SK-N-SH (cell line): ENCODE results near the gene ZNF462. TPM values are rescaled to one million over a fixed set of nuclear protein-coding genes. Genes with fewer than 3 reads are reported as not detected.

Source experiments
- CTCF ChIA-PET: fragments of 300-600, 350-600 bp; formaldehyde crosslinking; extraction: SDS; loops from one replicate; lab custom pipeline; 2021; lab: Yijun Ruan, JAX
- POLR2A ChIA-PET: fragments of 350-600 bp; sonication (Branson Sonifier 250); formaldehyde crosslinking; extraction: SDS; loops from one replicate; lab custom pipeline; 2020; ENCODE audit warnings: antibody characterized with exemption, inconsistent platforms; lab: Yijun Ruan, JAX
- DNase-seq: peaks from one replicate; pipeline ENCODE4 v3.0.0; 2012
- H2AFZ ChIP-seq: fragments of 200-600 bp; sonication (generic); 2 replicates; pipeline ENCODE4 v1.8.1; 2016; ENCODE audit warnings: antibody characterized with exemption, mild to moderate bottlenecking, low read depth
- H3F3A ChIP-seq: fragments of 200-600 bp; sonication (generic); replicated peaks from 2 replicates; pipeline ENCODE3; 2016; ENCODE audit warnings: antibody characterized with exemption, mild to moderate bottlenecking; ENCODE audit not compliant: insufficient read depth
- H3K27ac ChIP-seq, 2 experiments: fragments of 200-500 bp in 1 of 2; fragments of 200-600 bp in 1 of 2; sonication (Bioruptor generic) in 1 of 2; sonication (generic), shearing (Covaris generic) in 1 of 2; 2 replicates each; pipeline versions ENCODE4 v1.5.1 to v1.6.1; 2014 to 2016; ENCODE audit warnings: low read depth in 2 of 2, inconsistent platforms in 1 of 2, low read length in 1 of 2, mild to moderate bottlenecking in 1 of 2, mixed read lengths in 1 of 2
- H3K27me3 ChIP-seq: fragments of 200-600 bp; sonication (generic), shearing (Covaris generic); 2 replicates; pipeline ENCODE4 v1.6.1; 2016; ENCODE audit warnings: mixed run types; ENCODE audit not compliant: insufficient read depth
- H3K36me3 ChIP-seq, 2 experiments: fragments of 200-500 bp in 1 of 2; fragments of 200-600 bp in 1 of 2; sonication (Bioruptor generic) in 1 of 2; sonication (generic) in 1 of 2; replicated peaks in 1 of 2; 2 replicates each; pipeline versions ENCODE3 to v1.5.1; 2014 to 2016; ENCODE audit warnings: low read length in 1 of 2, mild to moderate bottlenecking in 1 of 2; ENCODE audit not compliant: insufficient read depth in 2 of 2, control insufficient read depth in 1 of 2
- H3K4me1 ChIP-seq, 2 experiments: fragments of 200-500 bp in 1 of 2; fragments of 200-600 bp in 1 of 2; sonication (Bioruptor generic) in 1 of 2; sonication (generic), shearing (Covaris generic) in 1 of 2; 2 replicates each; pipeline versions ENCODE4 v1.5.1 to v1.6.1; 2014 to 2016; ENCODE audit warnings: low read depth in 1 of 2, low read length in 1 of 2, mixed run types in 1 of 2; ENCODE audit not compliant: insufficient read depth in 2 of 2, control insufficient read depth in 1 of 2
- H3K4me2 ChIP-seq: fragments of 200-600 bp; sonication (generic), shearing (Covaris generic); 2 replicates; pipeline ENCODE4 v1.6.1; 2017; ENCODE audit warnings: mixed run types
- H3K4me3 ChIP-seq, 2 experiments: fragments of 200-500 bp in 1 of 2; fragments of 200-600 bp in 1 of 2; sonication (Bioruptor generic) in 1 of 2; sonication (generic), shearing (Covaris generic) in 1 of 2; 2 replicates each; pipeline versions ENCODE4 v1.5.1 to v1.8.1; 2014 to 2016; ENCODE audit warnings: low read depth in 2 of 2, inconsistent platforms in 1 of 2, low read length in 1 of 2, mild to moderate bottlenecking in 1 of 2, mixed read lengths in 1 of 2, moderate library complexity in 1 of 2
- H3K79me2 ChIP-seq: fragments of 200-600 bp; sonication (generic); 2 replicates; pipeline ENCODE4 v1.8.1; 2017; ENCODE audit warnings: mild to moderate bottlenecking; ENCODE audit not compliant: insufficient read depth
- H3K9ac ChIP-seq: fragments of 200-600 bp; sonication (generic); 2 replicates; pipeline ENCODE4 v1.6.1; 2017; ENCODE audit warnings: mixed run types
- H3K9me2 ChIP-seq: fragments of 200-600 bp; sonication (generic); 2 replicates; pipeline ENCODE4 v1.6.1; 2017; ENCODE audit warnings: mixed run types
- H3K9me3 ChIP-seq: fragments of 200-600 bp; sonication (generic); 2 replicates; pipeline ENCODE4 v1.6.1; 2017; ENCODE audit warnings: mixed run types, mild to moderate bottlenecking, moderate library complexity
- H4K20me1 ChIP-seq: fragments of 200-600 bp; sonication (generic); 2 replicates; pipeline ENCODE4 v1.6.1; 2017; ENCODE audit warnings: mild to moderate bottlenecking, mixed run types; ENCODE audit not compliant: insufficient read depth
- CTCF ChIP-seq: fragments of 200-600 bp; sonication (generic); IDR thresholded peaks from 2 replicates; pipeline ENCODE4 v1.6.1; 2017; ENCODE audit warnings: antibody characterized with exemption, mild to moderate bottlenecking, moderate library complexity
- EZH2phosphoT487 ChIP-seq: fragments of 200-600 bp; sonication (generic); IDR thresholded peaks from 2 replicates; pipeline ENCODE4 v1.6.1; 2017; ENCODE audit warnings: low read depth, mixed run types, mild to moderate bottlenecking, antibody characterized with exemption, moderate library complexity, borderline replicate concordance
- FOXM1 ChIP-seq: IDR thresholded peaks from 2 replicates; pipeline ENCODE4 v1.4.0; 2012; ENCODE audit warnings: low read depth, mild to moderate bottlenecking
- JUND ChIP-seq: IDR thresholded peaks from 2 replicates; pipeline ENCODE4 v1.4.0; 2012
- MEF2A ChIP-seq: IDR thresholded peaks from 2 replicates; pipeline ENCODE4 v1.4.0; 2012; ENCODE audit warnings: low read depth, borderline replicate concordance
- PBX3 ChIP-seq: IDR thresholded peaks from 2 replicates; pipeline ENCODE4; 2012
- POLR2AphosphoS5 ChIP-seq: IDR thresholded peaks from 2 replicates; pipeline ENCODE4 v1.6.1; 2012; ENCODE audit warnings: low read depth, low read length
- RAD21 ChIP-seq: IDR thresholded peaks from 2 replicates; pipeline ENCODE4 v1.6.1; 2012; ENCODE audit warnings: mild to moderate bottlenecking, low read length
- SIN3A ChIP-seq: IDR thresholded peaks from 2 replicates; pipeline ENCODE4 v1.6.1; 2012; ENCODE audit warnings: low read depth, mild to moderate bottlenecking, low read length, moderate library complexity, borderline replicate concordance
- TAF1 ChIP-seq: IDR thresholded peaks from 2 replicates; pipeline ENCODE4 v1.6.1; 2012; ENCODE audit warnings: low read depth, mild to moderate bottlenecking, low read length, moderate library complexity, borderline replicate concordance
- TCF12 ChIP-seq: IDR thresholded peaks from 2 replicates; pipeline ENCODE4 v1.4.0; 2012
- TEAD4 ChIP-seq: IDR thresholded peaks from 2 replicates; pipeline ENCODE4 v1.4.0; 2012; ENCODE audit warnings: mild to moderate bottlenecking, borderline replicate concordance; ENCODE audit not compliant: insufficient read depth
- YY1 ChIP-seq: IDR thresholded peaks from 2 replicates; pipeline ENCODE4 v1.4.0; 2012; ENCODE audit warnings: low read depth, mild to moderate bottlenecking
- ZBTB33 ChIP-seq: IDR thresholded peaks from 2 replicates; pipeline ENCODE4 v1.4.0; 2012; ENCODE audit warnings: low read depth, borderline replicate concordance
- WGBS: methylation state at CpG from one replicate; pipeline ENCODE4 v1.1.6; 2017; ENCODE audit warnings: low lambda C conversion rate; 5-methylcytosine and 5-hydroxymethylcytosine counted together
- polyA plus RNA-seq, 3 experiments: library from polyadenylated mRNA; depleted of rRNA; stranded (reverse); fragments of >200 nt; gene quantifications; 2 replicates each; pipeline ENCODE4 v1.2.3, GENCODE V29; 2012
- TF ChIP-seq, protein P1 (sequence below): IDR thresholded peaks from 2 replicates; pipeline ENCODE4 v1.6.1; 2012; ENCODE audit warnings: mild to moderate bottlenecking, low read depth, low read length, moderate library complexity
- TF ChIP-seq, protein P2 (sequence below): IDR thresholded peaks from 2 replicates; pipeline ENCODE4 v1.4.0; 2012; ENCODE audit warnings: low read depth

ZNF462 gene
- polyA plus RNA-seq, 1 of the 3 experiments (the other 2 are of a cell fraction): 5.2 TPM

DNA sequence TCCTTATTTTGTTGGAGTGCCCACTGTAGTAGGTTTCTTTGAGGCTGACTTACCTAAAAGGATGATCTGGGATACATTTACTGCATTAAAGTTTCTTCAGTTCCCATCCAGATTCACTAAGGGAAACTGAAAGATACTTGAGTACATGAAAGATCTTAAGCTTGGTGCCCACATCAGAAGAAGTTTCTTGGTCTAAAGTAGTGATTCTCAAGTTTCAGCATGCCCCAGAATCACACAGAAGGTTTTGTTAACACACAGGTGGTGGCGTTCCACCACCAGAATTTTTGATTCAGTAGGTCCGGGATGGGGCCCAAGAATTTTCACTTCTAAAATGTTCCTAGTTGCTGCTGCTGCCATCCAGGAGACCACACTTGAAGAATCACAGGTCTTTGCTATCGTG is 171.0 kb downstream of the ZNF462 start:
- Histone ChIP-seq H3K9ac (no peak overlapping the region), H3K4me3 (no peak overlapping the region), H4K20me1 (no peaks in the 10 kb centered on the region), H3K27me3 (no peaks in the 10 kb centered on the region), H3K79me2 (no peaks in the 10 kb centered on the region), H3F3A (no peaks in the 10 kb centered on the region), H2AFZ (no peak overlapping the region), H3K4me2 (no peak overlapping the region), H3K9me2 (no peaks in the 10 kb centered on the region), H3K9me3 (no peaks in the 10 kb centered on the region), H3K27ac (no peak overlapping the region), H3K4me1 (peaks cover 0 to 5% of the 10 kb centered on the region in 2 experiments; a peak in 1 of 4 replicates), H3K36me3 (no peaks in the 10 kb centered on the region)
- WGBS: 39% methylated on average over 3 of the region's 3 CpGs
- POLR2A ChIA-PET: no interaction called here
- DNase-seq: no peak
- CTCF ChIA-PET: no interaction called here
- TF ChIP-seq YY1 (no peak), POLR2AphosphoS5 (no peak), PBX3 (no peak), TAF1 (no peak), TEAD4 (no peak), SIN3A (no peak), EZH2phosphoT487 (no peak), MEF2A (no peak), TCF12 (no peak), ZBTB33 (no peak), RAD21 (no peak), JUND (no peak), FOXM1 (no peak), CTCF (no peak)
- TF ChIP-seq, protein P1, sequence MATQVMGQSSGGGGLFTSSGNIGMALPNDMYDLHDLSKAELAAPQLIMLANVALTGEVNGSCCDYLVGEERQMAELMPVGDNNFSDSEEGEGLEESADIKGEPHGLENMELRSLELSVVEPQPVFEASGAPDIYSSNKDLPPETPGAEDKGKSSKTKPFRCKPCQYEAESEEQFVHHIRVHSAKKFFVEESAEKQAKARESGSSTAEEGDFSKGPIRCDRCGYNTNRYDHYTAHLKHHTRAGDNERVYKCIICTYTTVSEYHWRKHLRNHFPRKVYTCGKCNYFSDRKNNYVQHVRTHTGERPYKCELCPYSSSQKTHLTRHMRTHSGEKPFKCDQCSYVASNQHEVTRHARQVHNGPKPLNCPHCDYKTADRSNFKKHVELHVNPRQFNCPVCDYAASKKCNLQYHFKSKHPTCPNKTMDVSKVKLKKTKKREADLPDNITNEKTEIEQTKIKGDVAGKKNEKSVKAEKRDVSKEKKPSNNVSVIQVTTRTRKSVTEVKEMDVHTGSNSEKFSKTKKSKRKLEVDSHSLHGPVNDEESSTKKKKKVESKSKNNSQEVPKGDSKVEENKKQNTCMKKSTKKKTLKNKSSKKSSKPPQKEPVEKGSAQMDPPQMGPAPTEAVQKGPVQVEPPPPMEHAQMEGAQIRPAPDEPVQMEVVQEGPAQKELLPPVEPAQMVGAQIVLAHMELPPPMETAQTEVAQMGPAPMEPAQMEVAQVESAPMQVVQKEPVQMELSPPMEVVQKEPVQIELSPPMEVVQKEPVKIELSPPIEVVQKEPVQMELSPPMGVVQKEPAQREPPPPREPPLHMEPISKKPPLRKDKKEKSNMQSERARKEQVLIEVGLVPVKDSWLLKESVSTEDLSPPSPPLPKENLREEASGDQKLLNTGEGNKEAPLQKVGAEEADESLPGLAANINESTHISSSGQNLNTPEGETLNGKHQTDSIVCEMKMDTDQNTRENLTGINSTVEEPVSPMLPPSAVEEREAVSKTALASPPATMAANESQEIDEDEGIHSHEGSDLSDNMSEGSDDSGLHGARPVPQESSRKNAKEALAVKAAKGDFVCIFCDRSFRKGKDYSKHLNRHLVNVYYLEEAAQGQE: no peak
- TF ChIP-seq, protein P2, sequence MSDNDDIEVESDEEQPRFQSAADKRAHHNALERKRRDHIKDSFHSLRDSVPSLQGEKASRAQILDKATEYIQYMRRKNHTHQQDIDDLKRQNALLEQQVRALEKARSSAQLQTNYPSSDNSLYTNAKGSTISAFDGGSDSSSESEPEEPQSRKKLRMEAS: no peak
